HepG2 (cell line): ENCODE data around the gene IFI27. TPM values are rescaled to one million over a fixed set of nuclear protein-coding genes. Genes with fewer than 3 reads are reported as not detected.
"Not testable (repeated sequence)": the region's sequence is repeated elsewhere in the genome, so short reads cannot be mapped to it uniquely, and the experiment has no call there.

Experiments used
- ATAC-seq: fragments of 200-7000 bp; cut with Tn5 transposase; 3 replicates; pipeline ENCODE4 v1.9.1; 2020; ENCODE audit warnings: mild to moderate bottlenecking, moderate library complexity
- BruUV-seq: library from RNA; stranded (reverse); fragments of 400-500 nt; replicated peaks from 2 replicates; lab custom pipeline; 2021; lab: Mats Ljungman, UMichigan
- CTCF ChIA-PET: fragments of 300-600 bp; formaldehyde crosslinking; extraction: SDS; loops from one replicate; lab custom pipeline; 2021; ENCODE audit warnings: low total read pairs, inconsistent platforms, low intra/inter-chr PET ratio; lab: Yijun Ruan, JAX
- POLR2A ChIA-PET: fragments of 350-600 bp; sonication (Branson Sonifier 250); formaldehyde crosslinking; loops from one replicate; lab custom pipeline; 2020; ENCODE audit warnings: antibody characterized with exemption, inconsistent platforms; lab: Yijun Ruan, JAX
- DNase-seq: peaks from one replicate; pipeline ENCODE4 v3.0.0-alpha.2; 2015; ENCODE audit warnings: low spot score
- FAIRE-seq: peaks from 3 replicates; lab custom pipeline; 2011; peaks lifted over from hg19 to GRCh38; lab: Jason Lieb, UNC
- H2AFZ ChIP-seq: one replicate; pipeline ENCODE4 v1.6.1; 2011; ENCODE audit warnings: low read length, inconsistent platforms
- H3K27ac ChIP-seq: fragments of 300-600 bp; 3 replicates; pipeline ENCODE4 v1.8.0; 2011; ENCODE audit warnings: mixed run types, mild to moderate bottlenecking, mixed read lengths, low read length, inconsistent platforms; ENCODE audit not compliant: insufficient read depth; ENCODE audit errors: extremely low read length
- H3K27me3 ChIP-seq, 2 experiments: fragments of 200-600 bp in 1 of 2; 2 replicates in 1 of 2; 3 replicates in 1 of 2; pipeline versions ENCODE4 v1.6.0 to v1.8.0; 2011; ENCODE audit warnings: low read length in 2 of 2, mild to moderate bottlenecking in 2 of 2, moderate library complexity in 2 of 2, inconsistent platforms in 1 of 2; ENCODE audit not compliant: insufficient read depth in 2 of 2, control insufficient read depth in 1 of 2
- H3K36me3 ChIP-seq, 2 experiments: fragments of 200-600 bp in 1 of 2; replicated peaks in 1 of 2; 2 replicates in 1 of 2; 3 replicates in 1 of 2; pipeline versions ENCODE4 v1.5.1 to v1.8.0; 2011; ENCODE audit warnings: low read length in 2 of 2, inconsistent platforms in 1 of 2; ENCODE audit not compliant: insufficient read depth in 2 of 2, control insufficient read depth in 1 of 2
- H3K4me1 ChIP-seq: 2 replicates; pipeline ENCODE4 v1.5.1; 2012; ENCODE audit warnings: low read length, inconsistent platforms; ENCODE audit not compliant: insufficient read depth
- H3K4me2 ChIP-seq: 2 replicates; pipeline ENCODE4 v1.6.0; 2011; ENCODE audit warnings: low read depth, low read length, inconsistent platforms
- H3K4me3 ChIP-seq, 3 experiments: fragments of 200-600 bp in 1 of 3; sonication (generic), shearing (Covaris generic) in 1 of 3; replicated peaks in 1 of 3; 2 replicates each; pipeline ENCODE4 v1.5.1; 2011 to 2016; ENCODE audit warnings: low read length in 3 of 3, inconsistent platforms in 2 of 3, low read depth in 2 of 3, mild to moderate bottlenecking in 2 of 3, control low read depth in 1 of 3, mixed read lengths in 1 of 3; ENCODE audit not compliant: insufficient read depth in 1 of 3
- H3K79me2 ChIP-seq: one replicate; pipeline ENCODE4 v1.6.1; 2011; ENCODE audit warnings: low read length, inconsistent platforms; ENCODE audit not compliant: insufficient read depth
- H3K9ac ChIP-seq: 2 replicates; pipeline ENCODE4 v1.6.0; 2011; ENCODE audit warnings: mild to moderate bottlenecking, low read depth, low read length, inconsistent platforms; ENCODE audit not compliant: insufficient read depth
- H3K9me3 ChIP-seq: 2 replicates; pipeline ENCODE4 v1.5.1; 2012; ENCODE audit warnings: mild to moderate bottlenecking, low read length
- H4K20me1 ChIP-seq: 2 replicates; pipeline ENCODE4 v1.6.0; 2011; ENCODE audit warnings: inconsistent platforms, mild to moderate bottlenecking, low read length, moderate library complexity; ENCODE audit not compliant: insufficient read depth
- FOSL1 ChIP-seq: sonication (generic); formaldehyde crosslinking; IDR thresholded peaks from 2 replicates; pipeline ENCODE4 v1.9.0; 2021; ENCODE audit warnings: missing genetic modification reagents, borderline replicate concordance
- FOSL2 ChIP-seq: sonication (generic); formaldehyde crosslinking; IDR thresholded peaks from 2 replicates; pipeline ENCODE4 v1.4.0; 2020; ENCODE audit warnings: missing genetic modification reagents
- NFATC3 ChIP-seq: sonication (generic); formaldehyde crosslinking; IDR thresholded peaks from 2 replicates; pipeline ENCODE4 v1.5.1; 2020; ENCODE audit warnings: mild to moderate bottlenecking, missing genetic modification reagents
- PRMT3 ChIP-seq: sonication (generic); formaldehyde crosslinking; IDR thresholded peaks from 2 replicates; pipeline ENCODE4 v1.8.1; 2022; ENCODE audit warnings: low read depth, mild to moderate bottlenecking, moderate library complexity, missing genetic modification reagents, borderline replicate concordance
- YEATS2 ChIP-seq: sonication (generic); formaldehyde crosslinking; IDR thresholded peaks from 2 replicates; pipeline ENCODE4 v1.4.0; 2020; ENCODE audit warnings: missing genetic modification reagents, borderline replicate concordance
- ZBTB3 ChIP-seq: sonication (generic); formaldehyde crosslinking; IDR thresholded peaks from 2 replicates; pipeline ENCODE4 v1.4.0; 2020; ENCODE audit warnings: low read depth, mild to moderate bottlenecking, moderate library complexity, missing genetic modification reagents, borderline replicate concordance
- ZFP36L1 ChIP-seq: sonication (generic); formaldehyde crosslinking; IDR thresholded peaks from 2 replicates; pipeline ENCODE4 v1.8.0; 2022; ENCODE audit warnings: mild to moderate bottlenecking, missing genetic modification reagents, moderate library complexity
- ZFP82 ChIP-seq: sonication (generic); formaldehyde crosslinking; IDR thresholded peaks from 2 replicates; pipeline ENCODE4 v1.5.1; 2020; ENCODE audit warnings: mild to moderate bottlenecking, missing genetic modification reagents, borderline replicate concordance
- ZNF335 ChIP-seq: sonication (generic); formaldehyde crosslinking; IDR thresholded peaks from 2 replicates; pipeline ENCODE4 v1.4.0; 2020; ENCODE audit warnings: missing genetic modification reagents
- ZNF441 ChIP-seq: sonication (generic); formaldehyde crosslinking; IDR thresholded peaks from 2 replicates; pipeline ENCODE4 v1.7.0; 2021; ENCODE audit warnings: missing genetic modification reagents, borderline replicate concordance
- ZNF563 ChIP-seq: sonication (generic); formaldehyde crosslinking; IDR thresholded peaks from 2 replicates; pipeline ENCODE4 v1.8.0; 2022; ENCODE audit warnings: mild to moderate bottlenecking, moderate library complexity, missing genetic modification reagents
- WGBS: methylation state at CpG from one replicate; pipeline ENCODE4 v1.1.6; 2017; ENCODE audit warnings: low lambda C conversion rate; 5-methylcytosine and 5-hydroxymethylcytosine counted together
- in situ Hi-C: cut with HindIII; loops from 2 replicates; pipeline ENCODE4 v1.10.0; 2017; ENCODE audit warnings: low pct_unique_long_range_greater_than_20kb; ENCODE audit not compliant: extremely low pct_ligation_motif_present
- intact Hi-C: fragments of 100-400 bp; cut with micrococcal nuclease; formaldehyde crosslinking; loops from one replicate; pipeline ENCODE4 v1.10.0; 2022; ENCODE audit not compliant: unreplicated experiment
- polyA plus RNA-seq, 8 experiments: library from polyadenylated mRNA; depleted of rRNA in 3 of 8; stranded (reverse) in 7 of 8; unstranded in 1 of 8; fragments of >200 nt; fragmentation: Illumina TruSeq in 4 of 8; extraction: Trizol in 4 of 8; gene quantifications; 2 replicates each; pipeline versions ENCODE4 v1.2.1 to v1.2.3, GENCODE V29; 2011 to 2016; ENCODE audit warnings: low read depth in 4 of 8, missing spikeins in 1 of 8, mixed read lengths in 1 of 8; ENCODE audit not compliant: insufficient read depth in 1 of 8
- total RNA-seq, 5 experiments: library from RNA; depleted of rRNA; stranded (reverse); fragments of >200 nt; fragmentation: Illumina TruSeq; extraction: Trizol; gene quantifications; 2 replicates each; pipeline ENCODE4 v1.2.3, GENCODE V29; 2016; ENCODE audit warnings: low read depth in 1 of 5
- TF ChIP-seq, protein P1 (sequence below): sonication (generic); formaldehyde crosslinking; IDR thresholded peaks from 2 replicates; pipeline ENCODE4 v1.4.0; 2020; ENCODE audit warnings: missing genetic modification reagents; ENCODE audit errors: not compliant biosample characterization
- TF ChIP-seq, protein P2 (sequence below): sonication (generic); formaldehyde crosslinking; IDR thresholded peaks from 2 replicates; pipeline ENCODE4 v1.4.0; 2020; ENCODE audit warnings: mild to moderate bottlenecking, missing genetic modification reagents
- TF ChIP-seq, protein P3 (sequence below): sonication (generic); formaldehyde crosslinking; IDR thresholded peaks from 2 replicates; pipeline ENCODE4 v1.4.0; 2020; ENCODE audit warnings: low read depth, mild to moderate bottlenecking, missing genetic modification reagents
- TF ChIP-seq, protein P4 (sequence below): sonication (generic); formaldehyde crosslinking; IDR thresholded peaks from 2 replicates; pipeline ENCODE4 v1.8.1; 2023; ENCODE audit warnings: mild to moderate bottlenecking, inconsistent platforms, moderate library complexity, missing genetic modification reagents, borderline replicate concordance
- TF ChIP-seq, protein P5 (sequence below): IDR thresholded peaks from 2 replicates; pipeline ENCODE4 v1.6.1; 2016; ENCODE audit warnings: low read depth

Gene IFI27
- total and polyA plus RNA-seq, 2 of the 13 experiments (the other 11 are each of a cell fraction or from before 2014, with no cell fraction given) = 1.2 to 1.7 TPM

DNA sequence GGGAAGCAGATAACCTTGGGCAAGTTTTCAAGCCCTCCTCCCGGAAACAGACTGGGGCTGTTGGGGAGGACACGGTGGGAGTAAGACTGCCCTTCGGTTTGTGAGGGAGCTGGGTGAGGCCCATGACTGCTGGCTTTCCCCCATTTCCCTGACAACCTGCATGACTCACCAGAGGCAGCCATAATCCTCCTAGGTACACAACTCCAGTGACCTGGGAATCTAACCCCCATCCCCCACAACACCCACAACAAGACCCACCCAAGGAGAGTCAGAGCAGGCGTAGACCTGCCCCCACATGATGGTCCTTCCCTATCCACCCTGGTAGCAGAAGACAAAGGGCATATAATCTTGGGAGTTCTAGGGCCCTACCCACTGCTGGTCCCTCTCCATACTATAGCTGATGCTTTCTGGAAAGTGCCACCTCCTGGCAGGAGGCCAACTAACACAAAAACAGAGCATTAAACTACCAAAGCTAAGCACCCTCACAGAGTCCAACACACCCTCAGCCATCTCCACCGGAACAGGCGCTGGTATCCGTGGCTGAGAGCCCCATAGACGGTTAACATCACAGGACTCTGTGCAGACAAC is 44.4 kb upstream of the IFI27 start (continued):
- TF ChIP-seq ZNF563 (CRISPR knock-in tag) (no peak), FOSL2 (CRISPR knock-in tag) (peak; percentile 88), YEATS2 (CRISPR knock-in tag) (0 out of 2 replicates have a peak, but pooled peaks have one; percentile 6), ZFP36L1 (no peak), FOSL1 (CRISPR knock-in tag) (no peak), NFATC3 (CRISPR knock-in tag) (no peak), PRMT3 (CRISPR knock-in tag) (no peak), ZFP82 (no peak), ZBTB3 (CRISPR knock-in tag) (no peak), ZNF441 (CRISPR knock-in tag) (no peak), ZNF335 (CRISPR knock-in tag) (no peak)
- TF ChIP-seq, protein P1, sequence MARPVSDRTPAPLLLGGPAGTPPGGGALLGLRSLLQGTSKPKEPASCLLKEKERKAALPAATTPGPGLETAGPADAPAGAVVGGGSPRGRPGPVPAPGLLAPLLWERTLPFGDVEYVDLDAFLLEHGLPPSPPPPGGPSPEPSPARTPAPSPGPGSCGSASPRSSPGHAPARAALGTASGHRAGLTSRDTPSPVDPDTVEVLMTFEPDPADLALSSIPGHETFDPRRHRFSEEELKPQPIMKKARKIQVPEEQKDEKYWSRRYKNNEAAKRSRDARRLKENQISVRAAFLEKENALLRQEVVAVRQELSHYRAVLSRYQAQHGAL (CRISPR knock-in tag) = no peak
- TF ChIP-seq, protein P2, sequence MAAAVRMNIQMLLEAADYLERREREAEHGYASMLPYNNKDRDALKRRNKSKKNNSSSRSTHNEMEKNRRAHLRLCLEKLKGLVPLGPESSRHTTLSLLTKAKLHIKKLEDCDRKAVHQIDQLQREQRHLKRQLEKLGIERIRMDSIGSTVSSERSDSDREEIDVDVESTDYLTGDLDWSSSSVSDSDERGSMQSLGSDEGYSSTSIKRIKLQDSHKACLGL (CRISPR knock-in tag) = no peak
- TF ChIP-seq, protein P3, sequence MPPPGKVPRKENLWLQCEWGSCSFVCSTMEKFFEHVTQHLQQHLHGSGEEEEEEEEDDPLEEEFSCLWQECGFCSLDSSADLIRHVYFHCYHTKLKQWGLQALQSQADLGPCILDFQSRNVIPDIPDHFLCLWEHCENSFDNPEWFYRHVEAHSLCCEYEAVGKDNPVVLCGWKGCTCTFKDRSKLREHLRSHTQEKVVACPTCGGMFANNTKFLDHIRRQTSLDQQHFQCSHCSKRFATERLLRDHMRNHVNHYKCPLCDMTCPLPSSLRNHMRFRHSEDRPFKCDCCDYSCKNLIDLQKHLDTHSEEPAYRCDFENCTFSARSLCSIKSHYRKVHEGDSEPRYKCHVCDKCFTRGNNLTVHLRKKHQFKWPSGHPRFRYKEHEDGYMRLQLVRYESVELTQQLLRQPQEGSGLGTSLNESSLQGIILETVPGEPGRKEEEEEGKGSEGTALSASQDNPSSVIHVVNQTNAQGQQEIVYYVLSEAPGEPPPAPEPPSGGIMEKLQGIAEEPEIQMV (CRISPR knock-in tag) = no peak
- TF ChIP-seq, protein P4, sequence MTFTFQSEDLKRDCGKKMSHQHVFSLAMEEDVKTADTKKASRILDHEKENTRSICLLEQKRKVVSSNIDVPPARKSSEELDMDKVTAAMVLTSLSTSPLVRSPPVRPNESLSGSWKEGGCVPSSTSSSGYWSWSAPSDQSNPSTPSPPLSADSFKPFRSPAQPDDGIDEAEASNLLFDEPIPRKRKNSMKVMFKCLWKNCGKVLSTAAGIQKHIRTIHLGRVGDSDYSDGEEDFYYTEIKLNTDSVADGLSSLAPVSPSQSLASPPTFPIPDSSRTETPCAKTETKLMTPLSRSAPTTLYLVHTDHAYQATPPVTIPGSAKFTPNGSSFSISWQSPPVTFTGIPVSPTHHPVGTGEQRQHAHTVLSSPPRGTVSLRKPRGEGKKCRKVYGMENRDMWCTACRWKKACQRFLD (CRISPR knock-in tag) = no peak
- TF ChIP-seq, protein P5, sequence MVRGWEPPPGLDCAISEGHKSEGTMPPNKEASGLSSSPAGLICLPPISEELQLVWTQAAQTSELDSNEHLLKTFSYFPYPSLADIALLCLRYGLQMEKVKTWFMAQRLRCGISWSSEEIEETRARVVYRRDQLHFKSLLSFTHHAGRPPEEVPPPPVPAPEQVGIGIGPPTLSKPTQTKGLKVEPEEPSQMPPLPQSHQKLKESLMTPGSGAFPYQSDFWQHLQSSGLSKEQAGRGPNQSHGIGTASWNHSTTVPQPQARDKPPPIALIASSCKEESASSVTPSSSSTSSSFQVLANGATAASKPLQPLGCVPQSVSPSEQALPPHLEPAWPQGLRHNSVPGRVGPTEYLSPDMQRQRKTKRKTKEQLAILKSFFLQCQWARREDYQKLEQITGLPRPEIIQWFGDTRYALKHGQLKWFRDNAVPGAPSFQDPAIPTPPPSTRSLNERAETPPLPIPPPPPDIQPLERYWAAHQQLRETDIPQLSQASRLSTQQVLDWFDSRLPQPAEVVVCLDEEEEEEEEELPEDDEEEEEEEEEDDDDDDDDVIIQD (CRISPR knock-in tag) = peak; percentile 14; the same call in 1 of the 2 replicates

DNA sequence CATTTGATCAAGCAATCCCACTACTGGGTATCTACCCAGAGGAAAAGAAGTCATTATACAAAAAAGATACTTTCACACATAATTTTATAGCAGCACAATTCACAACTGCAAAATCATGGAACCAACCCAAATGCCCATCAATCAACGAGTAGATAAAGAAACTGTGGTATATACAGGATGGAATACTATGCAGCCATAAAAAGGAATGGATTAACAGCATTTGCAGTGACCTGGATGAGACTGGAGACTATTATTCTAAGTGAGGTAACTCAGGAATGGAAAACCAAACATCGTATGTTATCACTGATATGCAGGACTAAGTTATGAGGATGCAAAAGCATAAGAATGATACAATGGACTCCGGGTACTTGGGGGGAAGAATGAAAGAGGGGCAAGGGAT is 38.5 kb upstream of the IFI27 start:
- H3K4me1 ChIP-seq = peaks cover 30% of the 10 kb centered on the region
- H3K79me2 ChIP-seq = peaks cover 88% of the 10 kb centered on the region
- H3K27me3 ChIP-seq, FAIRE-seq, POLR2A ChIA-PET, H3K4me2 ChIP-seq, H3K9ac ChIP-seq, BruUV-seq, ATAC-seq, DNase-seq, H3K4me3 ChIP-seq, H2AFZ ChIP-seq, H3K36me3 ChIP-seq, in situ Hi-C loops, CTCF ChIA-PET, H3K27ac ChIP-seq, intact Hi-C loops: not testable (repeated sequence)
- peaks cover 35% of the 10 kb centered on the region for H3K9me3 ChIP-seq
- peaks cover 13% of the 10 kb centered on the region for H4K20me1 ChIP-seq
- WGBS = 97% methylated on average over 3 of the region's 3 CpGs
